BJ (cell line): ENCODE results near the gene MICALL1. TPM values are rescaled to one million over a fixed set of nuclear protein-coding genes. Genes with fewer than 3 reads are reported as not detected.

Experiments used
- CTCF ChIA-PET: fragments of 350-600 bp; formaldehyde crosslinking; extraction: SDS; loops from one replicate; lab custom pipeline; 2021; ENCODE audit warnings: antibody characterized with exemption, inconsistent platforms; lab: Yijun Ruan, JAX
- POLR2A ChIA-PET: fragments of 300-600 bp; sonication (Branson Sonifier 250); formaldehyde crosslinking; extraction: SDS; loops from one replicate; lab custom pipeline; 2021; ENCODE audit warnings: antibody characterized with exemption; lab: Charles Lee
- DNase-seq: peaks from one replicate; pipeline ENCODE4 v3.0.0-alpha.2; 2011; ENCODE audit warnings: low read depth
- H3K27me3 ChIP-seq: 2 replicates; pipeline ENCODE4 v1.6.0; 2011; ENCODE audit warnings: low read length; ENCODE audit not compliant: control insufficient read depth, insufficient read depth
- H3K36me3 ChIP-seq: 2 replicates; pipeline ENCODE4 v1.5.1; 2011; ENCODE audit warnings: low read length; ENCODE audit not compliant: control insufficient read depth, insufficient read depth
- H3K4me3 ChIP-seq: 2 replicates; pipeline ENCODE4 v1.5.1; 2011; ENCODE audit warnings: low read depth, mild to moderate bottlenecking, control low read depth, low read length
- polyA plus RNA-seq: library from polyadenylated mRNA; depleted of rRNA; stranded (reverse); fragments of >200 nt; gene quantifications from 2 replicates; pipeline ENCODE4 v1.2.3, GENCODE V29; 2011
- TF ChIP-seq, protein P1 (sequence below): IDR thresholded peaks from 2 replicates; pipeline ENCODE4 v1.5.1; 2011; ENCODE audit warnings: low read depth, mild to moderate bottlenecking, control low read depth, inconsistent platforms, low read length, moderate library complexity; ENCODE audit not compliant: insufficient read depth

The MICALL1 gene
- polyA plus RNA-seq, 1 experiment, result 26.5 TPM

DNA sequence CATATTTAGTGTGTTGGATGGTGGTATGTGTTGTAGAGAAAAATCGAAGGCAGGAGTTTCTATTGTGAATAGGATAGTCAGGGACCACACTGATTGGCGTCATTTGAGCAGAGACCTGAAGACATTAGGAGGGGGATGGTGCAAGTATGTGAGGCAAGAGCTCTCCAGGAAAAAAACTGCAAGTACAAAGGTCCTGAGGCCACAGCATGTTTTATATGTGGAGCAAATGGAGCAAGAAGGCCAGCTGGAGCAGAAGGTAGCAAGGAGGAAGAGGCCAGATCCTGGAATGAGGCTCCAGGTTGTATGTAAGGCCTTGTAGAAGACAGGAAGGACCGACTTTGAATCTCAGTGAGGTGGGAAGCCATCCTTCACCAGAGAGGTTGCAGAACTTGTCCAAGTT, 14.2 kb upstream of the MICALL1 start:
- DNase-seq, result no peak
- no peaks in the 10 kb centered on the region for H3K27me3 ChIP-seq
- TF ChIP-seq, protein P1, sequence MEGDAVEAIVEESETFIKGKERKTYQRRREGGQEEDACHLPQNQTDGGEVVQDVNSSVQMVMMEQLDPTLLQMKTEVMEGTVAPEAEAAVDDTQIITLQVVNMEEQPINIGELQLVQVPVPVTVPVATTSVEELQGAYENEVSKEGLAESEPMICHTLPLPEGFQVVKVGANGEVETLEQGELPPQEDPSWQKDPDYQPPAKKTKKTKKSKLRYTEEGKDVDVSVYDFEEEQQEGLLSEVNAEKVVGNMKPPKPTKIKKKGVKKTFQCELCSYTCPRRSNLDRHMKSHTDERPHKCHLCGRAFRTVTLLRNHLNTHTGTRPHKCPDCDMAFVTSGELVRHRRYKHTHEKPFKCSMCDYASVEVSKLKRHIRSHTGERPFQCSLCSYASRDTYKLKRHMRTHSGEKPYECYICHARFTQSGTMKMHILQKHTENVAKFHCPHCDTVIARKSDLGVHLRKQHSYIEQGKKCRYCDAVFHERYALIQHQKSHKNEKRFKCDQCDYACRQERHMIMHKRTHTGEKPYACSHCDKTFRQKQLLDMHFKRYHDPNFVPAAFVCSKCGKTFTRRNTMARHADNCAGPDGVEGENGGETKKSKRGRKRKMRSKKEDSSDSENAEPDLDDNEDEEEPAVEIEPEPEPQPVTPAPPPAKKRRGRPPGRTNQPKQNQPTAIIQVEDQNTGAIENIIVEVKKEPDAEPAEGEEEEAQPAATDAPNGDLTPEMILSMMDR, result no peak
- POLR2A ChIA-PET, result no interaction called here
- H3K4me3 ChIP-seq, result no peak overlapping the region
- peaks cover 4% of the 10 kb centered on the region for H3K36me3 ChIP-seq
- CTCF ChIA-PET, result interaction anchor here (1.7 to 2.7 kb wide), 3 partner anchors 14 to 74 kb away, joined by 7 to 8 read pairs (median 8); partner anchors contain the start of gene MICALL1

DNA sequence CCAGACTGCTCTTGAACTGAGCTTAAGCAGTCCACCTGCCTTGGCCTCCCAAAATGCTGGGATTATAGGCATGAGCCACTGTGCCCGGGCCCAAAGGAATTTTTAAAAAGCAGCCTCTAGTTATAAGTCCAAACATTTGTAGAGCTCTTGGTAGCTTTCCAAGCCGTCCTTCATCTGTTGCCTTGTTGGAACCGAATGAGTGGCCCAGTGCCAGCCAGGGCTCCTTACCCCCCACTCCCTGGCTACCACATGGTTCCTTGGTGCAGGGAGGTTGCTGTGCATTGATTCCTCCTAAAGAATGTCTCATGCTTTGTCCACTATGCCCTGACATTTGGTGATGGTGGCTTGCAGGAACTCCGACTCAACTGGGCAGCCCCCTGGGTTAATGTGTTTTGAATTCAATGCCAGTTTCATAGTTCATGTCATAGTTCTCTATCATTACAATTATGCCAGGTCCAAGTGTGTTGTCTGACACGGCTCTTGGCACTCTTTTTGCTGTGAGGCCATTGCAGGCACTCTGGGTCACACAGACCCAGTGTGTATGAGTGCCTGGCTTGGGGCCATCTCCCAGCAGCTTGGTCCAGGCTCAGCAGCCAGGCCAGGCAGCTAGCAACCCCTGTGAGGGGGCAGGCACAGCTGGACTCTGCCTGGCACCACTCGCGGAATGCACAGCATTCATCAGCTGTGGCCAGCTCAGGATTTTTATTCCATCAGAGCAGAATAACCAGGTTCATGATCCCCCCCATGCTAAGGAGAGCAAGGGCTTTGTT, 13.3 kb upstream of the MICALL1 start:
- H3K36me3 ChIP-seq, result peaks cover 4% of the 10 kb centered on the region
- DNase-seq, result no peak
- CTCF ChIA-PET, result interaction anchor here (0.7 to 2.7 kb wide), 5 partner anchors 13 to 75 kb away, joined by 3 to 8 read pairs (median 7); partner anchors contain the start of gene MICALL1

DNA sequence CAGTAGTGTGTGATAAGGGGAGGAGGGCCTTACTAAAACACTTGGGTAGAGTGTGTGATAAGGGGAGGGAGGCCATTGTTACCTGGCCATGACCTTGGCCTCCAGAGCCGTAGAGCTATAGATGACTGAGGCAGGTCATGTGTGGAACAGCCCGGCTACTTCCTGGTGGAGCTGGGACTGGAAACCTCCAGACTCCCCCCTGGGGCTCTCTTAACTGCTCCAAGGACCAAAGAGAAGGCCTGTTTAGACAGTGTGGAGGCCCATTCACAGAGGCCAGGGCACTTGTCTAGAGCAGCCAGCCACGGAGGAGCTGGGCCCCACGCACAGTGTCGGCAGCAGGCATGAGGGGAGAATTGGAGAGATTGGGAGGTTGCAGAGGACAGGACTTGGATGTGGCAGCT, 12.5 kb upstream of the MICALL1 start:
- DNase-seq, result no peak
- Histone ChIP-seq H3K4me3 (no peak overlapping the region), H3K36me3 (peaks cover 4% of the 10 kb centered on the region), H3K27me3 (no peaks in the 10 kb centered on the region)
- ChIA-PET CTCF (interaction anchor here (1.0 to 2.3 kb wide), 3 partner anchors 12 to 76 kb away, joined by 3 to 8 read pairs (median 8); partner anchors contain the start of gene MICALL1), POLR2A (no interaction called here)
- TF ChIP-seq, protein P1, result no peak

More for the DNA sequence above, 13.3 kb upstream of the MICALL1 start:
- TF ChIP-seq, protein P1, result no peak
- POLR2A ChIA-PET, result no interaction called here
- Histone ChIP-seq H3K4me3 (no peak overlapping the region), H3K27me3 (no peaks in the 10 kb centered on the region)

DNA sequence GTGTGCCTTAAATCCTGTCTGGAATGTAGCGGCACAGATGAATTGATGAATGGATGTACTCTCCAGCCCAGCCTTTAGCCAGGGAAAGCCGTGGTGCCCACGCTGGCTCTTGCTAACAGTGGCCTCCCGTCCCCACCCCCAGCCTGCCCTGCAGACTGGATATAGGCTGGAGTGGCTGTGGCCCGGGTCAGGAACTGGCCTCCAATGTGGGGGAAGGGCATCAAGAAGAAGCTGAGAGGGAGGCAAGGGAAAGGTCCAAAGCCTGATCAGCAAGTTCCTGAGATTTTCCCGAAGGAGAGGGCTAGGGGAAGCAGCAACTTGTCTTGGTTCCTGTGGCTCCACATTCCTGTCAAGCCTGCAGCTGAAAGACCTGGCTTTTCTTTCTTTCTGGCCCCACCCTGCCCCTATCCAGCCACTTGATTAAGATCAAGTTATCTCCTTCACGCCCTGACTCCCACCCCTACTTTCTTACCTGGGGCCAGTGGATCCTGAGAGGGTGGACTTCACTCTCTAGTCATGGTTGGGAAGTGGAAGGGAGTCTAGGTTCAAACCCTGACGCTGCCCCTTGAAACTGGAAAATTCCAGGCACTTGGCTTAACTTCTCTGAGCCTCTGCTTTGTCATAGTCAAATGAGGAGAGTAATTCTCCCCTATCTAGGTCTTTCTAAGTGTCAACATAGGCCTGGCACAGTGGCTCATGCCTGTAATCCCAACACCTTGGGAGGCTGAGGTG, 11.0 kb upstream of the MICALL1 start:
- no peak for DNase-seq
- TF ChIP-seq, protein P1, result no peak
- POLR2A ChIA-PET, result no interaction called here
- Histone ChIP-seq H3K36me3 (0 out of 2 replicates have a peak, but pooled peaks cover under 1% of the 10 kb centered on the region), H3K27me3 (no peaks in the 10 kb centered on the region), H3K4me3 (no peak overlapping the region)
- CTCF ChIA-PET, result interaction anchor here (7.4 kb wide), 1 partner anchor 7 kb away, joined by 41 read pairs; no protein-coding TSS in a partner anchor

DNA sequence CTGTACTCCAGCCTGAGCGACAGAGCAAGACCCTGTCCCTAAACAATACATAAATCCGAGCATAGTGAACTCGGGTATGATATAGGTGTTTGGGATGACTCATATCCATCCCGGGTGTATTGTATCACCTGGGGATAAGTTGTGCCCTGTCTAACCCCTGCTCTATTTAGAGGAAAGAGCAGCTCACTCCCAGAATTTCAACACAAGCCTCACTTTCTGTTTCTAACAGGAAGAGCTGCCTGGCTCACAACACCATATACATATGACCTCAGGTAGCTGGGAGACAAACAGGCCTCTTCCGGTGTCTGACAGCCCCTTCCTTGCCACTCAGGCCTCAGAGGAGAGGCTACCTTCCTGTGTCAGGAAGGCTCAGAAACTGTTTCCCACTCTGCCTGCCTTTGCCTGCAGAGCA, 9.9 kb upstream of the MICALL1 start:
- Histone ChIP-seq H3K36me3 (no peaks in the 10 kb centered on the region), H3K4me3 (no peak overlapping the region), H3K27me3 (no peaks in the 10 kb centered on the region)
- no peak for DNase-seq
- ChIA-PET CTCF (interaction anchor here (0.8 to 7.4 kb wide), 5 partner anchors 8 to 38 kb away, joined by 3 to 41 read pairs (median 8); partner anchors contain the start of gene MICALL1), POLR2A (interaction anchor here (1.0 kb wide), 1 partner anchor 12 kb away, joined by 3 read pairs; no protein-coding TSS in a partner anchor)
- TF ChIP-seq, protein P1, result no peak
